ENCODE measurements around the gene MED19. TPM values are rescaled to one million over a fixed set of nuclear protein-coding genes. Genes with fewer than 3 reads are reported as not detected.
A peak's percentile ranks its signal among the peaks of the same experiment; 100 is the strongest.

Gene MED19
- total RNA-seq, 2 experiments from 2014 or later: 11.1 to 17.5 TPM

DNA sequence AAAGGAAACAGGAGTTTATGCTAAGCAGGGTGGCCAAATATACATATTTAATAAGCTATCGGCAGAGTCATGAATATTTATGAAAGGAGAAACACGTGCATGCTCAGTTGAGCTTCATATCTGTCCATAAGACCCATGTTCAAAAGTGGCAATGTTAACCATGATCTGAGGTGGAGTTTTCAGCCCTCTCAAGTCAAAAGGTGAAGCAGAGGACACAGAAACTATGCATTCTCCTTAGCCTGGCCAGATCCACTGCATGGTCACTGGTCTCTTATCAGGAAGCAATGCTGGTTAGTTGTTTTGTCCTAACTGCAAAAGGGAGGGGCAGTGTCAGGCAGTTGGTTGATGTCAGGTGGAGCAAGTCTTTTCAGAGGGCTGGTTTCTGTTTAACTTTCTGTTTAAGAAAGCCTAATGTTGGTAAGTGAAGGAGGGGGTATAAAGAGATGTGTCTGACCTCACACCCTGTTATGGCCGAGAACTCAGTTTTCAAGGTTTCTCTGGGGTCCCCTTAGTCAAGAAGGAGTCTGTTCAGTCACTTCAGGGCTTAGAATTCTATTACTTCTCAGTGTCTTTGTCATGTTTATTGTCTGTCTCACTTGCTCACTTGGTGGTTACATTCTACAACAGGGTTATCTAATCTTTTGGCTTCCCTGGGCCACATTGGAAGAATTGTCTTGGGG is 23.7 kb upstream of the MED19 start:
- H3K4me3 ChIP-seq (ENCODE audit: low read depth, low read length, poor library complexity, severe bottlenecking): no peak overlapping the region
- TF ChIP-seq CTCF (conservative IDR thresholded peaks at IDR 0.05; ENCODE audit: low read length) (no peak), EZH2phosphoT487 (IDR thresholded peaks at IDR 0.05; ENCODE audit: borderline replicate concordance, low read depth, low read length) (no peak)
- DNase-seq (ENCODE audit: low spot score): no peak
- H3K4me2 ChIP-seq (ENCODE audit: low read length): no peak overlapping the region
- H3K36me3 ChIP-seq (ENCODE audit: insufficient read depth, low read length): peaks cover 82% of the 10 kb centered on the region
- BruUV-seq (replicated peaks): no TSS peak
- no peak overlapping the region for H3K27ac ChIP-seq (ENCODE audit: low read depth, low read length, poor library complexity, severe bottlenecking)
- ChIA-PET CTCF (ENCODE audit: unreplicated experiment) (no interaction called here), POLR2A (interaction anchor here (1.1 to 1.7 kb wide), 5 partner anchors 13 to 373 kb away, joined by 3 to 8 read pairs (median 3); no protein-coding TSS in a partner anchor)
- intact Hi-C loops (cut with micrococcal nuclease; ENCODE audit: unreplicated experiment): no loop called here
- H3K9me2 ChIP-seq (ENCODE audit: insufficient read depth, low read length): no peaks in the 10 kb centered on the region
- H4K20me1 ChIP-seq (ENCODE audit: insufficient read depth, low read length): no peaks in the 10 kb centered on the region
- H3K9me3 ChIP-seq (ENCODE audit: low read length): no peaks in the 10 kb centered on the region
- no peak overlapping the region for H2AFZ ChIP-seq (ENCODE audit: low read length)
- peaks cover 6% of the 10 kb centered on the region for H3K4me1 ChIP-seq (ENCODE audit: insufficient read depth, low read length, poor library complexity, severe bottlenecking)
- H3K79me2 ChIP-seq (ENCODE audit: insufficient read depth, low read depth, low read length): peaks cover 59% of the 10 kb centered on the region

DNA sequence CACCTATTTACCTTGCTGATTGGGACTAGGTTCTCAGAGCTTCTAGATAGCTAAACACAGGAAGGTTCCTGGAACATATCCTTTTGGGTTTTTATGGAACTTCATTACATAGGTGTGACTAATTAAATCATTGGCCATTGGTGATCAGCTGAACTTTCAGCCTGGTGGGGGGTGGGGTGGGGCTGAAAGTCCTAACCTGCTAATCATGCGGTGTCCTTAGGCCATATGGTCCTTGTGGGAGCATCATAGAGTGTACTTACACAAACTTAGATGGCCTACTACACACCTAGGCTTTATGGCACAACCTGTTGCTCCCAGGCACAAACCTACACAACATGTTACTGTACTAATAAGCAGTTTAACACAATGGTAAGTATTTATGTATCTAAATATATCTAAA is 20.6 kb upstream of the MED19 start:
- Histone ChIP-seq H3K36me3 (ENCODE audit: insufficient read depth, low read length) (peaks cover 64% of the 10 kb centered on the region), H4K20me1 (ENCODE audit: insufficient read depth, low read length) (peaks cover 4% of the 10 kb centered on the region; the same call in 1 of the 2 replicates), H3K27ac (ENCODE audit: low read depth, low read length, poor library complexity, severe bottlenecking) (no peak overlapping the region), H3K79me2 (ENCODE audit: insufficient read depth, low read depth, low read length) (peaks cover 87% of the 10 kb centered on the region), H2AFZ (ENCODE audit: low read length) (no peak overlapping the region), H3K9me2 (ENCODE audit: insufficient read depth, low read length) (no peaks in the 10 kb centered on the region), H3K4me3 (ENCODE audit: low read depth, low read length, poor library complexity, severe bottlenecking) (no peak overlapping the region), H3K4me2 (ENCODE audit: low read length) (no peak overlapping the region), H3K4me1 (ENCODE audit: insufficient read depth, low read length, poor library complexity, severe bottlenecking) (peaks cover 12% of the 10 kb centered on the region), H3K9me3 (ENCODE audit: low read length) (no peaks in the 10 kb centered on the region)
- ChIA-PET POLR2A (interaction anchor here (1.3 kb wide), 1 partner anchor 18 kb away, joined by 6 read pairs; no protein-coding TSS in a partner anchor), CTCF (ENCODE audit: unreplicated experiment) (interaction anchor here (0.6 kb wide), 1 partner anchor 774 kb away, joined by 11 read pairs; no protein-coding TSS in a partner anchor)
- intact Hi-C loops (cut with micrococcal nuclease; ENCODE audit: unreplicated experiment): no loop called here
- DNase-seq (ENCODE audit: low spot score): no peak
- no TSS peak for BruUV-seq (replicated peaks)
- TF ChIP-seq EZH2phosphoT487 (IDR thresholded peaks at IDR 0.05; ENCODE audit: borderline replicate concordance, low read depth, low read length): no peak
- no peak for TF ChIP-seq CTCF (conservative IDR thresholded peaks at IDR 0.05; ENCODE audit: low read length)

- Histone ChIP-seq H2AFZ (ENCODE audit: low read length) (no peak overlapping the region), H3K4me3 (ENCODE audit: low read depth, low read length, poor library complexity, severe bottlenecking) (no peak overlapping the region), H3K4me2 (ENCODE audit: low read length) (peak overlapping the region; percentile 33; the same call in 1 of the 2 replicates), H3K9me2 (ENCODE audit: insufficient read depth, low read length) (no peaks in the 10 kb centered on the region), H3K9me3 (ENCODE audit: low read length) (no peaks in the 10 kb centered on the region), H3K27ac (ENCODE audit: low read depth, low read length, poor library complexity, severe bottlenecking) (peak overlapping the region; percentile 12), H3K4me1 (ENCODE audit: insufficient read depth, low read length, poor library complexity, severe bottlenecking) (peaks cover 12% of the 10 kb centered on the region), H3K36me3 (ENCODE audit: insufficient read depth, low read length) (peaks cover 68% of the 10 kb centered on the region), H3K79me2 (ENCODE audit: insufficient read depth, low read depth, low read length) (peaks cover 96% of the 10 kb centered on the region), H4K20me1 (ENCODE audit: insufficient read depth, low read length) (peaks cover 7% of the 10 kb centered on the region; the same call in 1 of the 2 replicates)
- TF ChIP-seq EZH2phosphoT487 (IDR thresholded peaks at IDR 0.05; ENCODE audit: borderline replicate concordance, low read depth, low read length): no peak
- no peak for TF ChIP-seq CTCF (conservative IDR thresholded peaks at IDR 0.05; ENCODE audit: low read length)
- DNase-seq (ENCODE audit: low spot score): no peak
- POLR2A ChIA-PET: interaction anchor here (0.8 to 0.9 kb wide), 2 partner anchors 15 to 1949 kb away, joined by 3 read pairs; no protein-coding TSS in a partner anchor
- BruUV-seq (replicated peaks): no TSS peak
- intact Hi-C loops (cut with micrococcal nuclease; ENCODE audit: unreplicated experiment): no loop called here
- CTCF ChIA-PET (ENCODE audit: unreplicated experiment): no interaction called here
Measured at GRCh38 chr11:57729479-57729878, 17.5 kb upstream of the MED19 start.

All from OCI-LY7 (cell line).